ENCODE measurements around the gene KLHL1. TPM values are rescaled to one million over a fixed set of nuclear protein-coding genes. Genes with fewer than 3 reads are reported as not detected.

The KLHL1 gene
- total RNA-seq, 1 experiment from 2014 or later: not detected

- no peaks in the 10 kb centered on the region for H3K9me2 ChIP-seq (ENCODE audit: insufficient read depth)
- no peaks in the 10 kb centered on the region; a peak in 1 of 4 replicates for H3K9me3 ChIP-seq (ENCODE audit: control insufficient read depth in 1 of 2, insufficient read depth in 1 of 2, low read depth in 1 of 2, low read length in 2 of 2)
- CTCF ChIA-PET: interaction anchor here (0.6 to 1.7 kb wide), 7 partner anchors 8 to 1044 kb away, joined by 3 to 7 read pairs (median 3); no protein-coding TSS in a partner anchor
- H2AFZ ChIP-seq (ENCODE audit: low read depth, low read length, poor library complexity, severe bottlenecking): no peak overlapping the region
- H3K4me3 ChIP-seq (replicated peaks in 1 of 2; ENCODE audit: low read depth in 1 of 2, low read length in 2 of 2): no peak overlapping the region
- TF ChIP-seq, protein P1, sequence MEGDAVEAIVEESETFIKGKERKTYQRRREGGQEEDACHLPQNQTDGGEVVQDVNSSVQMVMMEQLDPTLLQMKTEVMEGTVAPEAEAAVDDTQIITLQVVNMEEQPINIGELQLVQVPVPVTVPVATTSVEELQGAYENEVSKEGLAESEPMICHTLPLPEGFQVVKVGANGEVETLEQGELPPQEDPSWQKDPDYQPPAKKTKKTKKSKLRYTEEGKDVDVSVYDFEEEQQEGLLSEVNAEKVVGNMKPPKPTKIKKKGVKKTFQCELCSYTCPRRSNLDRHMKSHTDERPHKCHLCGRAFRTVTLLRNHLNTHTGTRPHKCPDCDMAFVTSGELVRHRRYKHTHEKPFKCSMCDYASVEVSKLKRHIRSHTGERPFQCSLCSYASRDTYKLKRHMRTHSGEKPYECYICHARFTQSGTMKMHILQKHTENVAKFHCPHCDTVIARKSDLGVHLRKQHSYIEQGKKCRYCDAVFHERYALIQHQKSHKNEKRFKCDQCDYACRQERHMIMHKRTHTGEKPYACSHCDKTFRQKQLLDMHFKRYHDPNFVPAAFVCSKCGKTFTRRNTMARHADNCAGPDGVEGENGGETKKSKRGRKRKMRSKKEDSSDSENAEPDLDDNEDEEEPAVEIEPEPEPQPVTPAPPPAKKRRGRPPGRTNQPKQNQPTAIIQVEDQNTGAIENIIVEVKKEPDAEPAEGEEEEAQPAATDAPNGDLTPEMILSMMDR (IDR thresholded peaks at IDR 0.05 in 2 of 3, conservative IDR thresholded peaks at IDR 0.05 in 1 of 3; ENCODE audit: borderline replicate concordance in 1 of 3, insufficient read depth in 1 of 3, low read depth in 2 of 3, low read length in 2 of 3): peak in 2 of 3 experiments; percentile 33 to 42; a peak in 3 of 6 replicates
- no peak for TF ChIP-seq EZH2phosphoT487 (IDR thresholded peaks at IDR 0.05; ENCODE audit: borderline replicate concordance)
- H3K27ac ChIP-seq (ENCODE audit: low read depth, low read length): no peak overlapping the region
- POLR2A ChIA-PET: no interaction called here
- BruUV-seq (replicated peaks): no TSS peak
- intact Hi-C loops (cut with micrococcal nuclease): loop anchor here (5.0 kb wide), 1 partner anchor 469 kb away; no protein-coding TSS in a partner anchor
- DNase-seq (ENCODE audit: low read depth, low spot score) (peak; percentile 2), ATAC-seq (no peak)
- H3K36me3 ChIP-seq (ENCODE audit: control insufficient read depth in 1 of 2, insufficient read depth in 2 of 2, low read length in 2 of 2): no peaks in the 10 kb centered on the region
- H3K9ac ChIP-seq (ENCODE audit: low read length): no peak overlapping the region
- RAD21 ChIA-PET (ENCODE audit: low non-redundant PET in 1 of 2, low total read pairs in 2 of 2, uncharacterized antibody in 2 of 2, unreplicated experiment in 2 of 2): no interaction called here
- H4K20me1 ChIP-seq (ENCODE audit: insufficient read depth): no peaks in the 10 kb centered on the region
- no peaks in the 10 kb centered on the region for H3K79me2 ChIP-seq (ENCODE audit: insufficient read depth, low read length)
- no peak overlapping the region for H3K4me2 ChIP-seq (ENCODE audit: low read length)
- no peaks in the 10 kb centered on the region for H3K27me3 ChIP-seq (ENCODE audit: insufficient read depth, low read length)
- no peaks in the 10 kb centered on the region for H3K4me1 ChIP-seq (ENCODE audit: control insufficient read depth in 1 of 2, insufficient read depth in 2 of 2, low read length in 2 of 2)
These were observed 9.6 kb downstream of the KLHL1 start for GRCh38 chr13:70098669-70099068.

DNA sequence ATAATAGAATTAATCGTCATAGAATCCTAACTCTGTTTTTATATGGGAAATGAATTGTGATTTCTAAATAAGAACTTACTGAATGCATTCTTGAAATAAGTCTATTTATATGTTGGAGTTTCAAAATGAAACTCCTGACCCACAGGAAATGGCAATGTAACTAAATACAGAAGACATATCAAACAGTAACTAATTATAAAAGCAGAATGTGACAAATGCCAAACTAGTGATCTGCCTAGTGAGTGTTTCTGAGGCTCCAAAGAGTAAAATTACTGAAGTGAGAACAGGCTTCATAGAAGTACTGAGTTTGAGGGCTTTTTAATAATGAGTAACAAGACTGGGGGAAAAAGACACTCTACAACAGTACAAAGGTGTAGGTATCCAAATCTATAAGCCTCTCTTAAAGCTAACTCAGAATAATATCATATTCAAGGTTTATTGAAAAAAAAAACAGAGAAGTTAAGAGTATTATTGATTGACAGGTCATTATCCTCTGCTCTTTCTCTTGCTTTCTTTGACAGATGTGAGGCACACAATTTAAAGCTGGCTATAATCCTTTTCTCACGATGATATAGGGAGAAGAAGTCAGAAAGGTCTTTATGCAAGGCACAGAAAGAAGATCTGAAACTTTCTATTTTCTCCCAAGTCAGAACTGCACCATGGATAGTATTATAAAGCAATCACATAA, 18.1 kb downstream of the KLHL1 start:
- H3K27ac ChIP-seq (ENCODE audit: low read depth, low read length): no peak overlapping the region
- H3K9me2 ChIP-seq (ENCODE audit: insufficient read depth): no peaks in the 10 kb centered on the region
- no peaks in the 10 kb centered on the region; a peak in 1 of 4 replicates for H3K9me3 ChIP-seq (ENCODE audit: control insufficient read depth in 1 of 2, insufficient read depth in 1 of 2, low read depth in 1 of 2, low read length in 2 of 2)
- no peaks in the 10 kb centered on the region for H3K36me3 ChIP-seq (ENCODE audit: control insufficient read depth in 1 of 2, insufficient read depth in 2 of 2, low read length in 2 of 2)
- no peaks in the 10 kb centered on the region for H4K20me1 ChIP-seq (ENCODE audit: insufficient read depth)
- H3K4me2 ChIP-seq (ENCODE audit: low read length): no peak overlapping the region
- DNase-seq (ENCODE audit: low read depth, low spot score) (no peak), ATAC-seq (no peak)
- CTCF ChIA-PET: interaction anchor here (1.0 kb wide), 1 partner anchor 8 kb away, joined by 3 read pairs; no protein-coding TSS in a partner anchor
- H2AFZ ChIP-seq (ENCODE audit: low read depth, low read length, poor library complexity, severe bottlenecking): no peak overlapping the region
- TF ChIP-seq TCF7L2 (IDR thresholded peaks at IDR 0.05; ENCODE audit: borderline replicate concordance, extremely low read depth, insufficient read depth, insufficient read length) (no peak), YY1 (IDR thresholded peaks at IDR 0.05; ENCODE audit: extremely low read depth, insufficient replicate concordance, low read depth, low read length) (no peak), FOSL1 (IDR thresholded peaks at IDR 0.05; ENCODE audit: low read depth) (no peak), EZH2phosphoT487 (IDR thresholded peaks at IDR 0.05; ENCODE audit: borderline replicate concordance) (no peak), RAD21 (IDR thresholded peaks at IDR 0.05; ENCODE audit: low read depth) (no peak), SRF (IDR thresholded peaks at IDR 0.05; ENCODE audit: low read depth) (no peak), ELF1 (IDR thresholded peaks at IDR 0.05; ENCODE audit: borderline replicate concordance, low read depth) (no peak), POLR2AphosphoS5 (IDR thresholded peaks at IDR 0.05; ENCODE audit: low read depth, low read length) (no peak), ATF3 (IDR thresholded peaks at IDR 0.05) (no peak), CBX3 (IDR thresholded peaks at IDR 0.05; ENCODE audit: low read depth) (no peak), ZNF274 (IDR thresholded peaks at IDR 0.05; ENCODE audit: low read depth, low read length) (no peak), MAX (IDR thresholded peaks at IDR 0.05) (no peak)
- TF ChIP-seq, protein P1 (IDR thresholded peaks at IDR 0.05 in 2 of 3, conservative IDR thresholded peaks at IDR 0.05 in 1 of 3; ENCODE audit: borderline replicate concordance in 1 of 3, insufficient read depth in 1 of 3, low read depth in 2 of 3, low read length in 2 of 3): no peak
- no peaks in the 10 kb centered on the region for H3K4me1 ChIP-seq (ENCODE audit: control insufficient read depth in 1 of 2, insufficient read depth in 2 of 2, low read length in 2 of 2)
- POLR2A ChIA-PET: no interaction called here
- intact Hi-C loops (cut with micrococcal nuclease): no loop called here
- no peaks in the 10 kb centered on the region for H3K27me3 ChIP-seq (ENCODE audit: insufficient read depth, low read length)
- RAD21 ChIA-PET (ENCODE audit: low non-redundant PET in 1 of 2, low total read pairs in 2 of 2, uncharacterized antibody in 2 of 2, unreplicated experiment in 2 of 2): no interaction called here
- H3K9ac ChIP-seq (ENCODE audit: low read length): no peak overlapping the region
- no TSS peak for BruUV-seq (replicated peaks)
- no peak overlapping the region for H3K4me3 ChIP-seq (replicated peaks in 1 of 2; ENCODE audit: low read depth in 1 of 2, low read length in 2 of 2)
- H3K79me2 ChIP-seq (ENCODE audit: insufficient read depth, low read length): no peaks in the 10 kb centered on the region

Data from HCT116 (cell line).